Upper lobe of left lung (tissue), 4 donors: ENCODE results near the gene ITSN1.

ENCODE experiments used
- EP300 ChIP-seq, 4 donors: sonication (generic); formaldehyde crosslinking; IDR thresholded peaks; one replicate each; pipeline ENCODE4 v1.5.1; 2017; ENCODE audit warnings: antibody characterized with exemption in 4 of 4, control low read depth in 2 of 4
- POLR2A ChIP-seq, 4 donors: fragments of 450-650 bp; IDR thresholded peaks; one replicate each; pipeline ENCODE4 v1.5.1; 2016 to 2017; ENCODE audit warnings: antibody characterized with exemption in 4 of 4, mild to moderate bottlenecking in 2 of 4
- TF ChIP-seq, protein P1 (sequence below), 6 experiments: fragments of 450-650 bp in 4 of 6; fragments of 200-600 bp in 2 of 6; sonication (generic) in 2 of 6; IDR thresholded peaks; one replicate each; pipeline ENCODE4 v1.5.1; 2016 to 2019; ENCODE audit warnings: antibody characterized with exemption in 6 of 6

DNA sequence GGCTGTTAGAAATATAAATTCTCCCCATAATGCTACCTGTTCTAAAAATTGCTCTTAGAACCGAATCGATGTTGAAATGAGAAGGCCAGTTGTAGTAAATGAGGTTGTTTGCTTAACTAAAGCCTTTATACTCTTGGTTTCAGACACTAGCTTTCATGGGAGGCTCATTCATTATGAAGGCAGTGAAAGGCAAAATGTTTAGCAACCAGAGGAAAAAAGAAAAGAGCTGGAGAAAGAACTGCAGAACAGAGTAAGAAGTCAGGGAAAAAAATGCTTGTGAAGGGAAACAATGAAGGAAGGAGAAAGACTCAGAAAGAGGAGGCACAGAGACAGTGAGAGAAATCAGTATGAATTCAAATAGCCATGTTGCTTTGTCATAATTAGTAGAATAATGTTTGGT is 145.1 kb downstream of the ITSN1 start:
- no peak for TF ChIP-seq EP300 (IDR thresholded peaks at IDR 0.05)
- TF ChIP-seq POLR2A (IDR thresholded peaks at IDR 0.05) = no peak
- TF ChIP-seq, protein P1, sequence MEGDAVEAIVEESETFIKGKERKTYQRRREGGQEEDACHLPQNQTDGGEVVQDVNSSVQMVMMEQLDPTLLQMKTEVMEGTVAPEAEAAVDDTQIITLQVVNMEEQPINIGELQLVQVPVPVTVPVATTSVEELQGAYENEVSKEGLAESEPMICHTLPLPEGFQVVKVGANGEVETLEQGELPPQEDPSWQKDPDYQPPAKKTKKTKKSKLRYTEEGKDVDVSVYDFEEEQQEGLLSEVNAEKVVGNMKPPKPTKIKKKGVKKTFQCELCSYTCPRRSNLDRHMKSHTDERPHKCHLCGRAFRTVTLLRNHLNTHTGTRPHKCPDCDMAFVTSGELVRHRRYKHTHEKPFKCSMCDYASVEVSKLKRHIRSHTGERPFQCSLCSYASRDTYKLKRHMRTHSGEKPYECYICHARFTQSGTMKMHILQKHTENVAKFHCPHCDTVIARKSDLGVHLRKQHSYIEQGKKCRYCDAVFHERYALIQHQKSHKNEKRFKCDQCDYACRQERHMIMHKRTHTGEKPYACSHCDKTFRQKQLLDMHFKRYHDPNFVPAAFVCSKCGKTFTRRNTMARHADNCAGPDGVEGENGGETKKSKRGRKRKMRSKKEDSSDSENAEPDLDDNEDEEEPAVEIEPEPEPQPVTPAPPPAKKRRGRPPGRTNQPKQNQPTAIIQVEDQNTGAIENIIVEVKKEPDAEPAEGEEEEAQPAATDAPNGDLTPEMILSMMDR (IDR thresholded peaks at IDR 0.05) = no peak
